Fibroblast of skin of right biceps (primary cell): ENCODE results near the gene C12orf42.

Source experiments
- DNase-seq: peaks from one replicate; pipeline ENCODE4 v3.0.0-alpha.2; 2013

Gene C12orf42

GRCh38 chr12:103330672-103331071 is 165.1 kb downstream of the C12orf42 start:
- no peak for DNase-seq

- no peak for DNase-seq
These were observed 168.1 kb downstream of the C12orf42 start for GRCh38 chr12:103327676-103328075.

- no peak for DNase-seq
These were observed 169.6 kb downstream of the C12orf42 start for GRCh38 chr12:103326190-103326589.

DNA sequence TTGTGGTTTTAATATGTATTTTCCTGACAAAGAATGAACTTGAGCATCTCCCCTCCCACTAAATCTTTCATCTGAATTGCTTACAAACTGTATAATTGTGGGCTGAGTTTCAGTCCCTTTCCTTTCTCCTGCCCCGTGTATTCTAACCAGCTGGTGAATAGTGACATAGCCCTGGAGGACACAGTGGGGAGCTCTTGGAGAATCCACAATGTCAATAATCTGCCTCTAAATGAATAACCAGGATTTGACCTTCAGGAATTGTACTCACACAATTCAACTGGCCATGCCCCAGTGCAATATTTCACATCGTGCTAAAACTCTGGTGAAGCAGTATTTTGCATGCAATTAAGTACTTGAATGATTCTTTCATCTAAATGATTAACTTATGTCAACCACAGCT is 177.2 kb downstream of the C12orf42 start:
- no peak for DNase-seq

- DNase-seq = no peak
These were observed 178.5 kb downstream of the C12orf42 start for GRCh38 chr12:103317220-103317619.

GRCh38 chr12:103314786-103315185 is 181.0 kb downstream of the C12orf42 start:
- DNase-seq = no peak

- DNase-seq = no peak
These were observed 181.9 kb downstream of the C12orf42 start for GRCh38 chr12:103313894-103314293.

DNA sequence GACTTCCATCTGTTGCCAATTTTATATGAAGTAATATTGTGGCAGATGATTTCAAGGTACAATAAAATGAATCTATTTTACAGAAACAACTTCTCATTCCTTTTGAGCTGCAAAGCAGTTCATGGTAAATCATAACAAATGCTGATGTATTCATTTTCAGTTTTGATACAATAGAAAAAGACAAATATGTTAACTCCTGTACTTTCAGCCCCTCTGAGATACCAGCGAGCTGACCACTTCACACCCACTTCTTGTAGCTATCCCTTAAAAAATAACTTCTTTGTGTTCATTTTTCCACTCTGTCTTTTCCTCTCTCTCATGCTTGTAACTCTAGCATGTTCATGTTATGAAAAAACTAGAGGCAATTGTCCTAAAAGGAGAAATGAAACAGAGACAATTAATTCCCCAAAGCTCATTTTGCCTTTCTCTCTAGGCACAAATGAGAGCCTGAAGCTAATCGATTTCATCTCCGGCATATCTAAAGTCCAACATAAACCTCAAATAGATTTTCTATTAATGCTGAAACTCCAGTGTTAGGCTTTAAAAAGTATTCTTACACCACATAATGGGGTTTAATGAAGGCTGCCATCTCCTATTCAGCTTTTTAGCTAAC is 182.9 kb downstream of the C12orf42 start:
- no peak for DNase-seq

DNA sequence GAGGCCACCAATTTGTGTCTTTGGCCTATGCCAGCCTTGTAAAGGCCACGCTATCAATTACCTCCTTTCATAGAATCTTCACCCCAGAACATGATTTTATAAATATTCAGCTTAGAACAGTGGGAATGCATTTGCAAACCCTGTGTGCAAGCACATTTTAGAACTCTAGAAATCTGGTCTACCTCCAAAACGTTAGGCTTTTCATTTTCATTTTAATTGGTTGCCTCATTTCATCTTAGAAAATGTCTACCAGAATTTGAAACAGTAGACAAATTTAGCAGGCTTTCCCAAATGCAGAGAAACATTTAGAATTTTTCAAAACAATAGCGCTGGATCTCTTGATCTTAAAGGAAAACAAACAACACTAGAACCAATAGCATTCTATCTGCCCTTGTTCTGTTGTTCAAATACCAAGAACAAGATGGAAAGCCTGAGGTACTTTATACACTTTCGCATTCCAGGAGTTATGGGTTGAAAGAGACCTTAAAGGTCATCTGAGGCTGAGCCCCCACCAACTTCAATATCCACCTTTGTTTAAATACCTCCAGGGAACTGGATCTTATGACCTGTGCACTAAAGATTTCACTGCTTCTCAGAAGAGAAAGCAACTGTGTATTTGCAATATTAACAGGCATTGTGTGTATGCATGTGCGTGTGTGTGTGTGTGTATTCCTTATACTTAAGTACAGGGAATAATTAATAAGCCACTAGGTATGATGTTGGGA is 185.1 kb downstream of the C12orf42 start:
- DNase-seq = no peak

- DNase-seq = no peak
These were observed 187.4 kb downstream of the C12orf42 start for GRCh38 chr12:103308396-103308795.

DNA sequence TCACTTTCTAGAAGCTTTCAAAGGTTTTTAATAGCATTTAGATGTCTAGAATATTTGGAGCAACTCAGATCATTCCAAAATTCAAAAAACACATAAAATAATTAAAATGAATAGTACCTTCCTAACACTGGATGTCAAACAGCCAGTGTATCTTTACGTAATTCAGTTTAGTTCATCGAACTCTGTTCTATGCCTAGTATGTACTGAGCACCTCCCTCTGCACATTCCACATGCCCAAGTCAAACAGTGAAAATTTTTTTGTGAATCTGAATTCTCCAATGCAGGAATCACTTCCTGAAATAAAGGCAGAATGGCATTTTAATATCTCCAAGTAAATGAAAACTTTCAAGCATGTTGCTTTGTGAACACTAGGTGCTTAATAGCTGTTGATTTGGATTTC is 192.3 kb downstream of the C12orf42 start:
- no peak for DNase-seq

DNA sequence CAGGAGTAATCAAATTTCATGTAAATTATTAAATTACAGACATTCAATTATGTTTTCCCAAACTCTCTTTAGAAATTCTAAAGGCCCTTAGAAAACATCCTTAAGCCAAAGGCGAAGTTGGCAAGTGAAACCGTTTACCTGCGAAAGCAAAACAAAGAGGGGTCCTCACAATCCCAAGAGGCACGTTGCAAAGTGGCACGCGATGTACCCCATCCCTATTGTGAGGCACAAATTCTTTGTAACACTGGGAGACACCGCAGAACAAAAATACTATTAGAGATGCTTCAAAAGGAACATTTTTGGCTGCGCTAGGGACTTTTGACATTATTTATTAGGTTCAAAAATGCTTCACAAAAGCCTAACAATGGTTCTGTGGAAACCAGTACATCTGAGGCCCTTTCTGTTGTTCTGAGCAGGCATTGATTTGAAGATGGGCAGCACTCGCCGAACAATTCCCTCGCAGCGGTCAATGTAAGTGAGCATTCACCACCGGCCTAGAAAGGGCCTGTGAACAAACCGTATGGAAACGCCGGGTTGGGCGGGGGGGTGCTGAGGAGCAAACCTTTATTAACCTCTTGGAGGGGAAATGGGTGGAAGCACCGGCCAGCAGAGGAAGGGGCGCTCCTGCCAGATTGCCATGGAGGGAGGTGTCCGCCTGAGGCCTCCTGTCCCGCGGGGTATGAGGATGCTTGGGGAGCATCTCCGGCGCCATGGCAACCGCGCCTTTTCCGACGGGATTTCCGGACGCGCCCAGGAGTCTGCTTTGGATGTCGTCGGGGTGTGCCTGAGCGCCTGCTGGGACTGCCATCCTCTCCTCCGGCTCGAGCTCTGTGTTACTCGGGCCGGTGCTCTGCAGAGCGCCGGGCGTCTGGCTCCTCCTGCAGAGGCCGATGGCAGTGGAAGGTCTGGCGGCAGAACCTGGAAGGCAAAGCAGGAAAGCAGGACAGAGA is 193.9 kb downstream of the C12orf42 start:
- DNase-seq = no peak

DNA sequence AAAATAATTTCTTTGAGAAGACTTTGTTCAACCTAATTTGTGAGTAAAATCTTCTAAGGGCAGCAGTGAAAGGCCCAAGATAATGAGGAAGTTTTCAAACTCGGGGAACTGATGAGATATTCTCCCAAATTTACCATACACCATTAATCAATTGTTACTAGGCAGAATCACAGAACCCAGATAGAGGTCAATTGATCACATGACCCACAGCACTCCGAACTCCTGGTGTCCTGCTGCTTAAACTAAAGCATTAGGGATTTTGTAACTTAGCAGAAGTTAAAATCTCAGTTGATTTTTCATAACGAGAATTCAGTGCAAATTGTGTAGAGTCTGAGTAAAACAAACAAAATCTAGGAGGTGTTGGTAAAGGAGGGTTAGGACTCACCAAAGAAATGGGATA is 207.8 kb downstream of the C12orf42 start:
- DNase-seq = no peak

DNA sequence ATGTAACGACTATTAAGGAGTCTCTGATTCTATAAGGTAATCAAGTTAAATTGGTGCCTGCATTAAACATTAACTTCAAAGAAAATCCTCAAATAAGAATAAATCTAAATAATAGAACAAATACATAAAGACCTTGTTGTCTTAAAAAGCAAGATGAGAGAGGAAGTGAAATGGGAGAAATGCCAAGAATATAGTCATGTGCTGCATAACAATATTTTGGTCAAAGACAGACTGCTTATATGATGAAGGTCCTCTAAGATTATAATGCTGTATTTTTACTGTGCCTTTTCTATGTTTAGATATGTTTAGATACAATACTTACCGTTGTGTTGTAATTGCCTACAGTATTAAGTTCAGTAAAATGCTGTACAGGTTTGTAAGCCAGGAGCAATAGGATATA is 213.6 kb downstream of the C12orf42 start:
- DNase-seq = no peak

DNA sequence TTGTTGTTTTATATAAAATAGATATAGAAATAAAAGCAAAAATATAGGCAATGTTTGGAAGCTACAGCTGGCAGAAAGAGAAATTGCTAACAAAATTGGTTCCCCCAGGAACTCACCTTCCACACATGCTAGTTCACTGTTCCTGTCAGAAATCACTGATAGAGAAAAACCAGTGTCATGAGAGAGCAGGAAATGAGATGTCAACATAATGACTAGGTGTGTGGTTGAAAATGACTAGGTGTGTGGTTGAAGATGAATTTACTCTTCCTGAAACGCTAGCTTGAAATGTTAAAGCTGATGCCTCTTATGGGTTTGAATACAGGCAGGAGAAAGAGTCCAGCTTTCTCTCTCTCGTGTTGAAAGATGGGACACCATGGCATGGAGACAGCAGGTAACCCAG is 216.3 kb downstream of the C12orf42 start:
- DNase-seq = no peak

- no peak for DNase-seq
These were observed 217.4 kb downstream of the C12orf42 start for GRCh38 chr12:103278329-103278728.

GRCh38 chr12:103273645-103274044 is 222.1 kb downstream of the C12orf42 start:
- DNase-seq = no peak

- no peak for DNase-seq
These were observed 222.8 kb downstream of the C12orf42 start for GRCh38 chr12:103272949-103273348.

- DNase-seq = peak; percentile 25
These were observed 225.8 kb downstream of the C12orf42 start for GRCh38 chr12:103269946-103270345.

DNA sequence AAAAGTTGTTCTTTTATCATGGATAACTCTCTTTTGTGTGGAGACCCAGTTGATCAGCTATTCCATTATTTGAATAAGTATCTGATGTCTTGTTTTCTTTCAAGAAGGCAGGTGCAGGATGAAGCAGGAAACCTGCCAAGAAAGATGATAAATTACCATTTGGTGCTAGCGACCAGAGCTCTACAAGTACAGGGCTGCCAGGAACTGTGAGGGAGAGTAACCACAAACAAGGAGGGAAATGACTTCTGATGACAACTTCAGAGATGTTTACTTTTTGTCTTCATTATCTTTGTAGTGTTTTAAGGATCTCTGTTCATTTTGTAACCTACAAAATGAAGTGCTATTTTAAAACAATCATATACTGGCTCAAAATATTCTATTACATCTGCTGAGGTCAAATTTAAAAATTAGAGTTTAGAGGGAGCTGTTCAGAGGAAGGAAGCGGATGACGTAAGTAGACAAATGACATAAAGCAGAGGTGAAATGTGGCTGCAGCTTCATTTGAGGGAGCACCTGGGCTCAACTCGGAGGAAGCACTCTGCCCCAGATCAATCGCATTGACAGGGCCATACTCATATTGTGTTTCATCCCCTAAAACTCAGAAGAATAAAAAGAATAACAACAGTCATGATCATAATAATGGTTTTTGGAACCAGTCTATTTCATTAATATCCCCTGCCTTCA is 226.8 kb downstream of the C12orf42 start:
- no peak for DNase-seq

GRCh38 chr12:103257763-103258162 is 238.0 kb downstream of the C12orf42 start:
- DNase-seq = no peak
